Glomerular visceral epithelial cell (primary cell): ENCODE results near the gene IMPA2.
"Not testable (repeated sequence)": the region's sequence is repeated elsewhere in the genome, so short reads cannot be mapped to it uniquely, and the experiment has no call there.

ENCODE experiments used
- DNase-seq: peaks from one replicate; pipeline ENCODE4 v3.0.0-alpha.2; 2016; ENCODE audit errors: extremely low spot score

The IMPA2 gene

DNA sequence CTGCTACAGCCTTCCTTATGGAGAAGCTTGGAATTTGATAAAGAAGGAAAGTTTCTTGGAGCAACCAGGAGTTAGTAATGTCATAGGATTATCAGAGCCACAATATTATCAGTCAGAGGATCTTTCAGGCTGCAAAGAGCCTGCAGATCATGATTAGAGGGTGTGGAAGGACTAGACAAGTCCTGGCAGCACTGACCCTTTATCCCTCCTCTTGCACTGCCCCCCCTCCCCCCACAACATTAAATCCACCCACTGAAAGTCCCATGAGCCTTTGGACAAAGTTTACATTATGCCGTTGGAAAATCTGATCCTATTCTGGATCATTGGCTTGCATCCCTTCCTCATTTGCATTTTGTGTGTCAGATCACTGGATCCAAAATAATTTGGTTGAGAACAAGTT is 18.7 kb upstream of the IMPA2 start:
- DNase-seq = no peak

DNA sequence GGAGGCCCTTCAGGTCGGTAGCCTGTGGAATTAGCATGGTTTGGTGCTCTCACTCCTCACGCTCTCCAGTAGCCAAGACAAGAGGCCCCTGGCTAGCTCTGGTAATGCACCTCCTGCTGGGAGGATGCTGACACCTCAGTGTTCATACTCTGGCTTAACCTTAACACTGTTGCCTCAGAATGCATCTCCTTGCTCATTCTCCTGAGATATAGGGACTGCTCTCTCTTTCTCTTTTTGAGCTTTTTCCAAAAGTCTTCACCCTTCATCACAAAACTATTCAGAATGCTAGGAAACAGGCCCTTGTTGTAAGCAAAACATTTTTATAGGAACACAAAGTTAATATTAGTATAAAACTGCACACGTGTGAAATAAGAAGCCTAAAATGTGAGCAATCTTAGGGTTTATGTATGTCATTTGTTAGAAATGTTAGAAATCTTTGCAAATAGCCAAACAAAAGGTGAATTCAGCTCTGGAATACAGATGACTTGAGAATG is 17.3 kb upstream of the IMPA2 start:
- DNase-seq = no peak

DNA sequence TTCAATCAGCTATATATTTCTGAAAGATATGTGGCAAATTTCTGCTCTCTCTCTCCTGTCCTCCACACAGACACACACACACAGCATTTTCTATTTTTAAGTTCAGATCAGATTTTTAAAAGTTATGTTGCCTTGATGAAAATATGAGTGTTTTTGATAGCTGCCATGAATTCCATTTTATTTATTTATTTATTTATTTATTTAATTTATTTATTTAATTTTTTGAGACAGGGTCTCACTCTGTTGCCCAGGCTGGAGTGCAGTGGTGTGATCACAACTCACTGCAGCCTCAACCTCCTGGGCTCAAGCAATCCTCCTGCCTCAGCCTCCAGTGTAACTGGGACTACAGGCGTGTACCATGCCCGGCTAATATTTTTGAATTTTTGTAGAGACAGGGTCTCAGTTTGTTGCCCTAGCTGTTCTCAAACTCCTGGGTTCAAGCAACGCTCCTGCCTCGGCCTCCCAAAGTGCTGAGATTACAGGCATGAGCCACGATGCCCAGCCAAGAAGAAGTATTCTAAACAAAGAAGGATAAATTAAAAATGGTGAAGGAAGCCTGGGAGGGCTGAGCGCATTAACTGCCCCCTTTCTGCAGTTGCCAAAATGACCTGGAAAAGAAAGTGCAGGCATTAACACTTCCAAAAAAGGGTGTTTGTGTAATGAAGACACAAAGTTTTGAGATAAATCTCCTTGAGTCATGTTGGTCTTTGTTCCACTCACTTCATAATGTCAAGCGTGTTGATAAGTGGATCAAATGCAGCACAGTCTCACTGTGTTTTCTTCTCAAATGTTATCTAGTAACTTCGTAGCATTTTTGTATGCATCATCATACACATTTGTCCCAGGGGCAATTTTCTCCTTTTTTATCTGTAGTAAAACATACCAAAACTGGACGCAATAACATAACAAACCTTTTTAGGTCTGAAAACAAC is 11.1 kb upstream of the IMPA2 start:
- no peak for DNase-seq

DNA sequence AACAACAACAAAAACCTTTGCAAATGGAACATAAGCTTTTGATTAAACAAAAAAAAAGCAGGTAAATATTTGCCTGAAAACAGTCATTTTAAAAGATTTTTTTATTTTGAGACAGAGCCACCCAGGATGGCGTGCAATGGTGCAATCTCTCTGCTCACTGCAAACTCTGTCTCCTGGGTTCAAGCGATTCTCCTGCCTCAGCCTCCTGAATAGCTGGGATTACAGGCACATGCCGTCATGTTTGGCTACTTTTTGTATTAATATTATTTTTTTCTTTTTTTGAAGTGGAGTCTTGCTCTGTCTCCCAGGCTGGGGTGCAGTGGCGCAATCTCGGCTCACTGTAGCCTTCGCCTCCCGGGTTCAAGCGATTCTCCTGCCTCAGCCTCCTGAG is 10.5 kb upstream of the IMPA2 start:
- DNase-seq = not testable (repeated sequence)

DNA sequence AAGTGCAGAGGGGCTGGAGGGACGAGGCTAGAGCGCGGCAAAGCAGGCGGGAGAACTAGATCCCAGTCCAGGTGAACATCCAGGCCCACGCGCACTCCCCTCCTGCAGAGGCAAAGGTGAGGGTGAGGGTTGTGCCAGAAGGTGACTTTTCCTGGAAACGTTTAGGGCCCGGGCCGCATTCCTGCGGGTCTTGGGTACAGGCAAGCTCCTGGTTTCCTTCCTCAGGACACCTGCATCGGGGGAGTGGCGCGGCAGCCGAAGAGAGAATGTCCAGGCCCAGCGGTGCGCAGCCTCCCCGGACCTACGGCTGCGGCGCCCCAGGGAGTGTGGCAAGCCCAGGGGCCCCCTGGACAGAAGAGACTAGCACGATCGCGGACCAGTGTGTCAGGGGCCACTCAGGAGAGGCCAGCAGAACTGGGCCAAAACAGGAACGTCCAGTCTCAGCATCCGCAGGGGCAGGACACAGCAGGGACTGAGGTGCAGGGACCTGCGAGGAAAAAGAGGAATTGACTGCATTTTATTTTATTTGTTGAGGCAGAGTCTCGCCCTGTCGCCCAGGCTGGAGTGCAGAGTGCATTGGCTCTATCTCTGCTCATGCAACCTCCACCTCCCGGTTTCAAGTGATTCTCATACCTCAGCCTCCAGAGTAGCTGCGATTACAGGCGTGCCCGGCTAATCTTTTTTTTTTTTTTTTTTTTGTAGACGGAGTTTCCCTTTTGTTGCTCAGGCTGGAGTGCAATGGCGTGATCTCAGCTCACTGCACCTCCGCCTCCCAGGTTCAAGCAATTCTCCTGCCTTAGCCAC is 8.7 kb upstream of the IMPA2 start:
- DNase-seq = no peak

DNA sequence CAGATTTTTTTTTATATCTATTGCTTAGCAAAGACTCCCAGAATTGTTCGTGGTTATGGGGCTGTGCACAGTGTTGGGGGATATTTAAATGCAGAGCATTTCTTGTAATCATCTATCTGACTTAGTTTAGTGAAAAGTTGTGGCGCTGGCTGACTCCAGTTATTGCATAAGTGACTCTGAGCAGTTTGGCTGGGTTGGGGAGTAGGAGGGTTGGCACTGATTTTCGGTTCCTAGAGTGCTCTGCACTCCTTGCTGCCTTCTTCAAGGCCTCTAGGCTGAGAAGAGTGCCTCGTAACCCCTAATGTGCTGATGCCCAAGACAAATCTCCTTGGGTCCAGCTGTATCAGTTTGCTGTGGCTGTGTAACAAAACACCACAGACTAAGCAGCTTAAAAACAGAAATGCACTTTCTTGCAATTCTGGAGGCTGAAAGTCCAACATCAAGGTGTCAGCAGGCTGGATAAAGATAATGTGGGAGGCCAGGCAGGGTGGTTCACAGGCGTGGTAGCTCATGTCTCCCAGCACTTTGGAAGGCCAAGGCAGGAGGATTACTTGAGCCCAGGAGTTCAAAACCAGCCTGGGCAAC is 6.5 kb upstream of the IMPA2 start:
- DNase-seq = no peak

DNA sequence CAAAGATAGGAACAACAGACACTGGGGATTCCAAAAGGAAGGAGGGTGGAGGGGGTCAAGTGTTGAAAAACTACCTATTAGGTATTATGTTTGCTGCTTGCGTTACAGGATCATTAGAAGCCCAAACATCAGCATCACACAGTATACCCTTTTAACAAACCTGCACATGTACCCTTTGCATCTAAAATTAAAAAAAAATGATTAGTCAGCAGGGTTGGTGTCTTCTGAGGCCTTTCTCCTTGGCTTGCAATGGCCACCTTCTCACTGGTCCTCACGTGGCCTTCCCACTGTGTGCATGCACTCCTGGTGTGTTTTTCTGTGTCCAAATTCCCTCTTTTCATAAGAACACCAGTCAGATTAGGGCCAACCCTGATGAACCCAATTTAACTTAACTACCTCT is 5.6 kb upstream of the IMPA2 start:
- DNase-seq = no peak

DNA sequence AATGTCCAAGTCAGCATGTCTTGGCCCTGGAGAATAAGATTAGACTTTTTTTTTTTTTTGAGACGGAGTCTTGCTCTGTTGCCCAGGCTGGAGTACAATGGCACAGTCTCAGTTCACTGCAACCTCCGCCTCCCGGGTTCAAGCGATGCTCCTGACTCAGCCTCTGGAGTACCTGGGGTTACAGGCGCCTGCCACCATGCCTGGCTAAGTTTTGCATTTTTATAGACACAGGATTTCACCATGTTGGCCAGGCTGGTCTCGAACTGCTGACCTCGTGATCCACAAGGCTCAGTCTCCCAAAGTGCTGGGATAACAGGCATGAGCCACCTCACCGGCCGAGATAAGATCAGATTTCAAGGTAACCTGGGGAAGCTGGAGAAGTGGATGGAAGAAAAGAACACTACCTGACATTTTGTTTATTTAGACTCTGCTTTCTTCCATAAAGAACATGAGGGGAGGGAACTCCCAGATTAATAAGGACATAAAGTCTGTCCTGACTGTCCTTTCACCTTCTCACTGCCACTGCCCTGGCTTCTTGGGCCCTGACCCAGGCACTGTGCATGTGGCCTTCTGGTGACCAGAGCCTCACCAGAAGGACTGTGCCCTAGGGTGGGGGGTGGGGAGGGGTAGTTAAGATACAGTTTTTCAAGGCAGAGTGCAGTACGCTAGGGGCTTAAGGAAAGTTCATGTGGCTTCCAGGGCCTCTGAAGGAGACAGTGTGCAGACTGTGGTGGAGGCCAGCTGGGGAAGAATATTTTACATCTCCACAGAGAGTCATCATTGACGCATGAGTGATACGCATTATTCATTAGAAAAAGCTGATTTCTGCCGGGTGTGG is 4.8 kb upstream of the IMPA2 start:
- DNase-seq = no peak

DNA sequence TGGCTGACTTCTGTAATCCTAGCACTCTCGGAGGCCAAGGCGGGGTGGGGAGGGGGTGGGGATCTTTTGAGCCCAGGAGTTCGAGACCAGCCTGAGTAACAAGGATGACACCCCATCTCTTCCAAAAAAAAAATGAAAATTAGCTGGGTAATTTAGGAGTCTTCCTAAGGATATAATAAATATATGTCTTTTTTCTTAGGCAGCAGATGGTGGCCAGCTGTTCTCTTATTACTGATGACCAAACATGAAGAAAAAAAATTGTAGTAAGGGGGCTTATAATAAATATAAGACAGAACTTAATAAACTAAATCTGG is 4.2 kb upstream of the IMPA2 start:
- DNase-seq = no peak

DNA sequence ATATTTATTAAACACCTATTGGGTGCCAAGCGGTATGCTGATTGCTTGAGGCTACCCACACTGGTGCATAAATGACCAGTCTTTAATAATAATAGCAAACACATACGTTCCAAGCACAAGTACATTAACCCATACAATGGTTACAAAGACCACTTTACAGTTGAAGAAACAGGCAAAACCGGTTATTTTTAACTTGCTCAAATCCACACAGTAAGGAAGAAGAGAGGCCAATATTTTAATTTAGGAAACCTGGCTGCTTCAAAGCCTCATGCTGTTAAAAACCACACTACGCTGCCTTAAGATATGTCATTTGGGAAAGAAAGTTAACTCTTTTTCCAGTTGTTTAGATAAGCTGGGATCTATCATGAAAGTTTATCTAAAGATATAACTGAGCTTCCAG is 2.4 kb upstream of the IMPA2 start:
- DNase-seq = no peak

DNA sequence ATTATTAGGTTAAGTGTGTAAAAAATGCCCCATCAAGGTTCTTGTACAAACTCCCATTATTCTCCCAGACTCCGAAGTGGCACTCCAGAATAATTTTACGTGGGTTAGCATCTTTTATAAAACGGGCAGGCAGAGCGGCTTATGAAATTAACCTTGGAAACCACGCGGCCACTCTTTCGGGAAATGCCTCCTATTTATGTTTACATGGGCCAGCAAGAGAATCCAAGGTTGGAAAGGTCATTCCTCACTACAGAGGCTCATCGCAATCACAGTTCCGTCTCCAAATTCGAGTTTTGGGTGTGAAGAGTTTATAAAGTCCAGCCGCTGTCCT is 1.2 kb upstream of the IMPA2 start:
- no peak for DNase-seq

DNA sequence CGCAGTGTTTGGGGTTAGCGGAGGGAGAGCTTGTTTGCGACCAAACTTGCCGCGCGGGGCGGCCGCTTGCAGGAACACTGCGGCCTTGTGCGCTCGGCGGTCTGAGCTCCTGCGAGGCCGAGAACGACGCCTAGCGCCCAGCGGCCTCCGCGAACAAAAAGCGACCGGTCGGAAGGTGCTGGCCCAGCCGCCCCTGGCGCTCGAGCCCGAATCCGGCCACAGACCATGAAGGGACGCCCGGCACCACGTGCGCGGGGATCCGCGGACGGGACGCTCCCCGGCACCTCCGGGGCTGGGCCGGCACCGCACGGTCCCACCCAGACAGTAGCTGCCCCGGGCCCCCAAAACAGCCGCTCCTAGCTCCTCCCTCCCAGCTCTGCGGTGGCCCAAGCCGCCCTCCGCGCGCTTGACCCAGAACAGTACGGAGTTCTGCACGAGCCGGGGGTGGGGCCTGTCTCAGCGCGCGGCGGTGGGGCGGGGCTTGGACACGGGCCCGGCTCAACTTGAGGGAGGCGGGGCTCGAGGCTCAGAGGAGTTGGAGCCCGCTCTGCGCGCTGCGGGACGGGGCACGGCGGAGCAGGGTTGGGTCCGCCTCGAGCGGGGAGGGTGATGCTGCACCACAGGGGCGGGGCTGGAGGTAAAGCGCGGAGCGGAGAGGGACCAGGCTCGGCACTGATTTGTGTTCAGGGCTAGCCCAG is 664 bp upstream of the IMPA2 start:
- DNase-seq = peak; percentile 99

DNA sequence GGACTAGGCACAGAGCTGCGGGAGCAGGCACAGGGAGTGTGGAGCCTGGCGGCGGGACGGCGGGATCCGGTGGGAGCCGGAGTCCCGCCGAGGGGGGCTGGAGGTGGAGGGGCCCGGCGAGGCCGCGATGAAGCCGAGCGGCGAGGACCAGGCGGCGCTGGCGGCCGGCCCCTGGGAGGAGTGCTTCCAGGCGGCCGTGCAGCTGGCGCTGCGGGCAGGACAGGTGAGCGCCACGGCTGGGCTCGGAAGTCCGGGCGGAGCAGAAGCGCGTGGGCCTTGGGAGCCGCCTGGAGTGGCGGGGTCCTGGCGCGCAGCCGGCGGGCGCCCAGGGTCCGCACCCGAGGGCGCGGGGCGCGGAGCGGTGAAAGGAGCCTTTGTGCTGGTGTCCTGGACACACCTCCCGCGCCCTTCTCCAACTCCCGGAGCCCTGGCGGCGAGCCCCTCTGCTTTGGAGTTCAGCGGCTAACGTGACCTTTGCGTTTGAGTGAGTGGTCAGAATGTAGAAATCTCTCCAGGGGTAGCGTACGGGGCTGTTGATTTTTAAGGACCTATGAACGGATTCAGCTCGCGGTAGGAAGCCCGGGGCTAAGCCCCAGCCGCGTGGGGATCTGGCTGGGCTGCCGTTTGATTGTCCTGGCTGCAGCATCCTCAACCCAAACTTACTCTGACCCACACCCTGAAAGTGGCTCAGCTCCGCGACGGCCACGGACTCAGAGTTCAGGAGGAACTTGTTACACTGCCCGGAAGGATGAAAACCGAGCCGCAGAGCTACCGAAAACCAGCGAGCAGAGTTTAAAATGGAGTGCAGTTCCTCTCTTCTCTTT is 448 bp downstream of the IMPA2 start:
- peak; percentile 36 for DNase-seq

DNA sequence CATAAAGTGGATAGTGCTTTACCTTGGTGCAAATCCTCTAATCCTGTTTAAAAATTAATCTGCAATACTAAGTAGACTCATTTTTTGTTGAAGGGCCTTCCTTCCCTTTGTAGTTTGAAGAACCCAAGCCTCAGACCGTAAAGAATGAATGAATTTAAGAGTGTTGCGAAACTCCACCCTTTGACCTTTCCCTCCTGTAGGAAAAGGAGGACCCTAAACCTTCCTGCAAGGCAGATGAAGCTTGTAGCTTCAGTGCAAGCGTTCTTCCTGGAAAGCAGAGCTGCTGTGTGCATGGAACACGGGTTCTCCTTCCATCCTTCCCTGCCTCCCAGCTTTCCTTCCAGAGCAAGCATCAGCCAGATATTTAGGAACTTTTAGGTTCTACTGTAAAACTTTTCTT is 1.7 kb downstream of the IMPA2 start:
- no peak for DNase-seq

DNA sequence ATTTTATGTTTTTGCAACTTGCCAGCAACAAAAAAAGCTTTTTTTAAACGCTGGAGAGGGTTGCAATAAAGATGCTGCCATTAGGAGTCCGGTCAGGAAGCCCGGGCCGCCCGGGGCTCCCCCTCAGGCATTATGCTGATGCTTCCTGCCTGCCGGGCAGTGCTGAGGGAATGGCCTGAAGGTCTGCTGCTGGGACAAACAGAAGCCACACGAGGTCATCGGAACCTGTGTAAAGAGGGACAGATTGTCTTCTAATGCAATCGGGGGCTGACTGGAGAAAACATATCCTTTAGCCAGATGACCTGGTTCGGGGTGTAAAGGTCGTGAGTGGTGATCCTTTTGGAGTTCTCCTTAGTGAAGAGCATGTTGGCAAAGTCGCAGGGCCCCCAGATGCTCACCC is 2.3 kb downstream of the IMPA2 start:
- no peak for DNase-seq

DNA sequence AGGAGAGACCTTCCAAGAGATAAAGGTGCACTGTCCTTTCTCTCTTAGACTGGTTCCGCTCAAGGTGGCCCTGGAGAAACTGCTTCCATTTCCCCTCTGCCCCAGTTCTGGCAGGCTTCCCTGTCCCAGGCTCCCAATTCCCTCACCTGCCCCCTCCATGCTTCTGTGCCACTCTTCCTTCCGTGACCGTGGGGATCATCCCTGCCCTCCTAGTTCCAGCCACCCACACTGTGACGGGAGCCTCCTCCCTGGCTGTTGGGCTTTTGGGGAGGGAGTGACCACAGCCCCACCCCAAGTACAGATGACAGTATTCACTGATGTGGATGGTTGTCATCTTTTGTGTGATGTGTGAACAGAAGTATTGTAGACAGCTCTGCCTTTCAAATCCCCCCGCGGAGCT is 2.8 kb downstream of the IMPA2 start:
- no peak for DNase-seq

DNA sequence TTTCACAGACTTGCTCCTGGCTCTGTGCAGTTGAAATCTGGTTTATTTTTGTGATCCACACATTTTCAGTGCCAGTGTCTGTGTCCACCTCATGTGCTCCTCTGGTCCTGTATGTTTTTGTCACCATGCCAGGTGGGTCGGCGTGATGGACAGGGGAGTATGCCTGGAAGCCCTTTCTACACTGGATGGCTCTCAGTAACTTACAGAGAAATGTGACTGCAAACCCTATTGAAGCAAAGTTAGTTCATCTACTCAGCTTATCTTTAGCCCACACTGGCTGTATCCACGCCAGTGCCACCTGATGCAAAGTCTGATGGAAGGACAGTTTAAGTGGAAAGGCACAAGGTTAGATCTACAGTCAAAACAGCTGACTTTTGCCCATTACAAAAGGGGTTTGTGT is 4.3 kb downstream of the IMPA2 start:
- DNase-seq = no peak

DNA sequence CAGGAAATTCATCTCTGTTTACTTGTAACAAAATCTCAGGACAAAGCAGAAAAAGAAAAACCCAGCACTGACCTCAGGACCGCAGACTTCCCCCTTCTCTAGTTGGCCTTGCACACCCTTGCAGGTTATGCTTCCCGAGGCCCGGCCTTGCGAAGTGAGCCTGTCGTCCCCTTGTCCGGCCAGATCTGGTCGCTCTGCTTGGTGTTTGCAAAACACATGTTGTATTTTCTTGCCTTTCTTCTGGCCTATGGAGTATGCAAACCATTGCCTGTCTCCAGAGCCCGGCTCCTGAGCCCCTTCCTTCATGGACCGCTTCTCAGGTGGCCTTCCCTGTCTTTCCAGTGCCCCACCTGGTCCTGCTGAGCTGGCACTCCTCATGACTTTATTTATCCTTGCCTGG is 4.8 kb downstream of the IMPA2 start:
- no peak for DNase-seq

DNA sequence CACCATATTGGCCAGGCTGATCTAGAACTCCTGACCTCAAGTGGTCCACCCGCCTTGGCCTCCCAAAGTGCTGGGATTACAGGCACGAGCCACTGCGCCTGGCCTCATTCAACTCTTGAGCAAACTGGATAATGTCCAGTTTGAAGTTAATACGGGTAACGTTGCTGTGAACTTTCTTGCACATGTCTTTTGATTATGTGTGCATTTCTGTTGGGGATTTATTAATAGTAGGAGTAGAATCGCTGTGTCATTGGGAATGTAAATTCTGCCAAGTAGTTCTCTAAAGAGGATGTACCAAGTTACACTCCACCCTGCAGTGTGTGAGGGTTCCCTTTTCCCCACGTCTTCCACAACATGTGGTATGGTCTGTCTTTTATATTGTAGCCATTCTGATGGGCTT is 6.2 kb downstream of the IMPA2 start:
- no peak for DNase-seq

DNA sequence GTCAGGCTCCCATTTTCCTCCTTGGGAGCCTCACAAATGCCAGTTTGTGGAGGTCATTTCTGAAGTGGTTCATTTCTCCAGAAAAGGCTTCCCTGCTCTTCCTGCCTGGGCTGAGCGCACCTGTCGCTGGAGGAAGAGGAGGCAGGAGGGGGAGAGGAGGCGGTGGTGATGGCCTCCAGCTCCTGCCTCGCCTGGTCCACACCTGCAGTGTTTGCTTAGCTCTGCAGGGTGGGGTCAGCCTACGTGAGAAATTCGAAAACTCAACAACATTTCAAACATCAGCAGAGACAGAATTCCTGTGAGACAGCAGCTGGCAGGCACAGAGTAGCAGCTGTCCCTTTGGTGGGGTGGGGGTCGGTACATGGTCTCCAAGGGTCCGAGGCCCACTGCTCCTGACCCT is 7.9 kb downstream of the IMPA2 start:
- no peak for DNase-seq
